MM.1S (cell line): Measurements from ENCODE around the gene HCN2.

Experiments
- CTCF ChIP-seq: fragments of 300-600 bp; sonication (generic); IDR thresholded peaks from 2 replicates; pipeline ENCODE4 v1.5.1; 2016; ENCODE audit warnings: antibody characterized with exemption, low read length, mixed read lengths
- EZH2 ChIP-seq: fragments of 300-600 bp; sonication (generic); optimal IDR thresholded peaks from 2 replicates; pipeline ENCODE3; 2017; ENCODE audit warnings: low read depth, mild to moderate bottlenecking, antibody characterized with exemption, low read length, mixed read lengths

DNA sequence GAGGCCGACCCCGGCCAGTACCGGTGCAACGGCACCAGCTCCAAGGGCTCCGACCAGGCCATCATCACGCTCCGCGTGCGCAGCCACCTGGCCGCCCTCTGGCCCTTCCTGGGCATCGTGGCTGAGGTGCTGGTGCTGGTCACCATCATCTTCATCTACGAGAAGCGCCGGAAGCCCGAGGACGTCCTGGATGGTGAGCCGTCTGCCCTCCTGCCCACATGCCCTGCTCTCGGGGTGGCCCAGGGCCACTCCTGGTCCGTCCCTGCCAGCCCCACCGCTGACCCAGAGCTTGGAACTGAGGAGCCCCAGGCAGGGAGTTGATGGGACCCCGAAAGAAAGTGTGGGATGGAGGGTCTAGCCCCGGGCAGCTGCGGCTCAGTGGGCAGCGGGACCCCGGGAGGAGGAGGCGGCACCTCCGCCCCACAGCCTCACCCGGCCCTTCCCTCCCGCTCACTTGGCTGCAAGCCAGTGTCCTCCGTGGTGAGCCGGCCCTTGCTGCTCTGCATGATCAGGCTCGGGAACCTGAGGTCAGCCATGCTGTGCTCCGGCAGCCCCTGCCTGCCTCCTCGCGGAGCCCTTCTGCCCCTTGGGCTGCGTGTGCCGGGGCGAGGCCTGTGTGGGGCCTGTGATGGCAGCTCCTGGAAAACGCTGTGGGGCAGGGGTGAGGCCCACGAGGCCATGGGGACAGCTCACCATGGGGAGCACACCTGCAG lies 8.1 kb upstream of the HCN2 start:
- TF ChIP-seq CTCF (no peak), EZH2 (no peak)
